ENCODE results near the gene MAN1C1. TPM values are rescaled to one million over a fixed set of nuclear protein-coding genes. Genes with fewer than 3 reads are reported as not detected.

MAN1C1 gene
- polyA plus RNA-seq, 1 donor from 2014 or later: 1.3 TPM

DNA sequence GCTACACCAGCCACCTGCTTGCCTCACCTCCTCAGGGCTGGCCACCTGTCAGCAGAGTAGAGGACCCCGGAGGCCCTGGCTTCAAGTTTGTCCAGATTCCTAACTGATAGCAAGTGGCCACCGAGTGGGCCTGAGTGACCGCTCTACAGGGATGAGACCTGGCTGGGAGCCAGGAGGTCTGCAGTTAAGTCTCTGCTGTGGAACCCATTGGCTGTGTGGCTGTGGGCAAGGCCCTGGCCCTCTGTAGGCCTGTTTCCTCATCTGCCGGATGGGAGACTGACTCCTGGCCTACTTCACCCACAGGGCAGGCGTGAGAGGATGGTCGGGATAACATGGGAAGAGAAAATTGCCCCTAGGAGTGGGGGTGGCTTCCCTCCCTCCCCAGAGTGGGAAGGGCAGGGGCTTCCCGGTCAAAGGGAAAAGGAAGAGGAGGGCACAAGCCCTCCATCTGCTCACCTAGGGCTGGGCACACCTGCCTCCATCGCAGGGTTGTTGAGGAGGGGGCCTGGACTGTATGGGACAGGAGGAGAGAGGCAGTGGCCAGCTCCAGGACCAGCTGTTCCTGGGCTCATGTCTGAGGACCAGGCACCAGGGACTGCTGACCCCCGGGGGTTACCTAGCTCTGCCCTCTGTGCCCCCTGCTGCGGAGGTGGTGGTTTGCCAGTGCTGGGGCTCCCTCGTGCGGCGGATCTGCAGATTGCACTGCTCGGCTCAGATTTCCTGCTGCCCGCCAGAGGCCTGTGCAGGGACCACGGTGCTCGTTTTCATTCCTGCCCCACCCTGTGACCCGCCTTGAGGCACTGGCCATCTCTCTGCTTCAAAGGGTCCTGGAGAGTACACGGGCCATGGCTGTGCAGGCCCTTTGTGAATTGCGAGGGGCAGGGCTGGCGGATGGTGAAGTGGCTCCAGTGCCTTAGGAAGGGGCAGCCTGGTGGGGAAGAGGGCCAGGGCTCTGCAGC lies 194.0 kb downstream of the MAN1C1 start:
- no peak overlapping the region for H3K4me3 ChIP-seq (ENCODE audit: low read length)
- no peaks in the 10 kb centered on the region for H3K9me3 ChIP-seq (ENCODE audit: low read length)
- no peaks in the 10 kb centered on the region for H3F3A ChIP-seq (ENCODE audit: insufficient read depth, low read length, poor library complexity, severe bottlenecking)
- no peaks in the 10 kb centered on the region for H3K36me3 ChIP-seq (ENCODE audit: insufficient read depth, low read length)
- H3K4me2 ChIP-seq (ENCODE audit: low read length): no peak overlapping the region
- H3K27me3 ChIP-seq (ENCODE audit: insufficient read depth, low read depth, low read length): no peaks in the 10 kb centered on the region
- peak; percentile 30 for TF ChIP-seq MXI1 (conservative IDR thresholded peaks at IDR 0.05; ENCODE audit: poor library complexity, severe bottlenecking)
- no peak for TF ChIP-seq EZH2 (IDR thresholded peaks at IDR 0.05; ENCODE audit: borderline replicate concordance, insufficient read depth, low read length, poor library complexity, severe bottlenecking)
- TF ChIP-seq TAF1 (IDR thresholded peaks at IDR 0.05; ENCODE audit: low read depth): no peak
- no peak for TF ChIP-seq EP300 (conservative IDR thresholded peaks at IDR 0.05; ENCODE audit: poor library complexity, severe bottlenecking)
- TF ChIP-seq SMC3 (conservative IDR thresholded peaks at IDR 0.05; ENCODE audit: poor library complexity): peak; percentile 99
- TF ChIP-seq POLR2AphosphoS5 (IDR thresholded peaks at IDR 0.05): peak; percentile 5
- no peak for TF ChIP-seq REST (IDR thresholded peaks at IDR 0.05; ENCODE audit: borderline replicate concordance)
- peak; percentile 100 for TF ChIP-seq CTCF (IDR thresholded peaks at IDR 0.05; ENCODE audit: poor library complexity, severe bottlenecking)
- peak; percentile 100 for TF ChIP-seq RAD21 (conservative IDR thresholded peaks at IDR 0.05)
- H3K79me2 ChIP-seq (replicated peaks; ENCODE audit: insufficient read depth, low read length): no peaks in the 10 kb centered on the region
- no peaks in the 10 kb centered on the region for H4K20me1 ChIP-seq (ENCODE audit: insufficient read depth)
- no peak overlapping the region for H3K27ac ChIP-seq (ENCODE audit: low read length)
- H2AFZ ChIP-seq (ENCODE audit: low read depth, low read length): no peak overlapping the region
- peak overlapping the region; percentile 24 for H3K9ac ChIP-seq (ENCODE audit: low read length)
- H3K9me2 ChIP-seq (ENCODE audit: insufficient read depth, low read length): no peaks in the 10 kb centered on the region

- Histone ChIP-seq H2AFZ (ENCODE audit: low read depth, low read length) (no peak overlapping the region), H3K4me3 (ENCODE audit: low read length) (no peak overlapping the region), H3K9me3 (ENCODE audit: low read length) (no peaks in the 10 kb centered on the region), H3F3A (ENCODE audit: insufficient read depth, low read length, poor library complexity, severe bottlenecking) (no peaks in the 10 kb centered on the region), H3K27ac (ENCODE audit: low read length) (no peak overlapping the region), H4K20me1 (ENCODE audit: insufficient read depth) (no peaks in the 10 kb centered on the region), H3K27me3 (ENCODE audit: insufficient read depth, low read depth, low read length) (no peaks in the 10 kb centered on the region), H3K9ac (ENCODE audit: low read length) (peak overlapping the region; percentile 24), H3K36me3 (ENCODE audit: insufficient read depth, low read length) (no peaks in the 10 kb centered on the region), H3K9me2 (ENCODE audit: insufficient read depth, low read length) (no peaks in the 10 kb centered on the region), H3K4me2 (ENCODE audit: low read length) (no peak overlapping the region), H3K79me2 (replicated peaks; ENCODE audit: insufficient read depth, low read length) (no peaks in the 10 kb centered on the region)
- TF ChIP-seq RAD21 (conservative IDR thresholded peaks at IDR 0.05) (no peak), TAF1 (IDR thresholded peaks at IDR 0.05; ENCODE audit: low read depth) (no peak), REST (IDR thresholded peaks at IDR 0.05; ENCODE audit: borderline replicate concordance) (no peak), POLR2AphosphoS5 (IDR thresholded peaks at IDR 0.05) (no peak), EP300 (conservative IDR thresholded peaks at IDR 0.05; ENCODE audit: poor library complexity, severe bottlenecking) (no peak), SMC3 (conservative IDR thresholded peaks at IDR 0.05; ENCODE audit: poor library complexity) (no peak), CTCF (IDR thresholded peaks at IDR 0.05; ENCODE audit: poor library complexity, severe bottlenecking) (no peak), EZH2 (IDR thresholded peaks at IDR 0.05; ENCODE audit: borderline replicate concordance, insufficient read depth, low read length, poor library complexity, severe bottlenecking) (no peak), MXI1 (conservative IDR thresholded peaks at IDR 0.05; ENCODE audit: poor library complexity, severe bottlenecking) (no peak)
Observed at GRCh38 chr1:25811384-25812082, 194.9 kb downstream of the MAN1C1 start.
